Loucy (cell line): ENCODE measurements around the gene VWA8.
"Not testable (repeated sequence)": the region's sequence is repeated elsewhere in the genome, so short reads cannot be mapped to it uniquely, and the experiment has no call there.

Experiments used
- H2AFZ ChIP-seq: fragments of 200-600 bp; sonication (generic); 2 replicates; pipeline ENCODE4 v1.6.0; 2016; ENCODE audit warnings: antibody characterized with exemption, mild to moderate bottlenecking, low read length, moderate library complexity
- H3F3A ChIP-seq: fragments of 200-600 bp; 2 replicates; pipeline ENCODE4 v1.6.0; 2016; ENCODE audit warnings: antibody characterized with exemption, low read depth, mild to moderate bottlenecking
- H3K27me3 ChIP-seq: fragments of 200-600 bp; sonication (generic); 2 replicates; pipeline ENCODE4 v1.6.1; 2014; ENCODE audit warnings: low read length, mild to moderate bottlenecking; ENCODE audit not compliant: insufficient read depth, poor library complexity, severe bottlenecking
- H3K36me3 ChIP-seq: fragments of 200-600 bp; sonication (generic); 2 replicates; pipeline ENCODE4 v1.6.1; 2016; ENCODE audit warnings: low read length; ENCODE audit not compliant: insufficient read depth
- H3K4me1 ChIP-seq: fragments of 200-600 bp; sonication (generic); 2 replicates; pipeline ENCODE4 v1.5.1; 2014; ENCODE audit warnings: low read length, mild to moderate bottlenecking; ENCODE audit not compliant: insufficient read depth, poor library complexity, severe bottlenecking
- H3K4me2 ChIP-seq: fragments of 200-600 bp; sonication (generic); 2 replicates; pipeline ENCODE4 v1.6.0; 2014; ENCODE audit warnings: antibody characterized with exemption, low read length, low read depth, mild to moderate bottlenecking; ENCODE audit not compliant: poor library complexity, severe bottlenecking
- H3K4me3 ChIP-seq: fragments of 200-600 bp; sonication (generic); 2 replicates; pipeline ENCODE4 v1.5.1; 2014; ENCODE audit warnings: low read length, mild to moderate bottlenecking, mixed read lengths; ENCODE audit not compliant: poor library complexity, severe bottlenecking
- H3K79me2 ChIP-seq: fragments of 200-600 bp; sonication (generic); 2 replicates; pipeline ENCODE4 v1.6.1; 2014; ENCODE audit warnings: low read length; ENCODE audit not compliant: insufficient read depth
- H3K9ac ChIP-seq: fragments of 200-600 bp; sonication (generic); 2 replicates; pipeline ENCODE4 v1.6.0; 2014; ENCODE audit warnings: mild to moderate bottlenecking, low read depth, low read length, moderate library complexity; ENCODE audit not compliant: poor library complexity, severe bottlenecking
- H3K9me2 ChIP-seq: fragments of 200-600 bp; sonication (generic); replicated peaks from 2 replicates; pipeline ENCODE4 v1.6.1; 2016; ENCODE audit warnings: low read depth, low read length, mixed read lengths
- H3K9me3 ChIP-seq: fragments of 200-600 bp; sonication (generic); 2 replicates; pipeline ENCODE4 v1.6.1; 2014; ENCODE audit warnings: mild to moderate bottlenecking, antibody characterized with exemption, low read length, low read depth; ENCODE audit not compliant: insufficient read depth
- H4K20me1 ChIP-seq: fragments of 200-600 bp; sonication (generic); 2 replicates; pipeline ENCODE4 v1.6.0; 2014; ENCODE audit warnings: antibody characterized with exemption, low read length, mild to moderate bottlenecking; ENCODE audit not compliant: insufficient read depth, poor library complexity, severe bottlenecking
- CTCF ChIP-seq: fragments of 200-600 bp; sonication (generic); conservative IDR thresholded peaks from 2 replicates; pipeline ENCODE4 v1.5.1; 2014; ENCODE audit warnings: mild to moderate bottlenecking, antibody characterized with exemption, low read length
- EZH2phosphoT487 ChIP-seq: fragments of 200-600 bp; IDR thresholded peaks from 2 replicates; pipeline ENCODE4 v1.6.1; 2018; ENCODE audit warnings: antibody characterized with exemption, mild to moderate bottlenecking, moderate library complexity, borderline replicate concordance

Gene VWA8

GRCh38 chr13:41909506-41909905, 51.4 kb downstream of the VWA8 start:
- Histone ChIP-seq H3K9me3 (no peaks in the 10 kb centered on the region), H3K9ac (no peak overlapping the region), H3K27me3 (no peaks in the 10 kb centered on the region), H3K4me2 (no peak overlapping the region), H3K36me3 (peaks cover 32% of the 10 kb centered on the region; the same call in 1 of the 2 replicates), H3K79me2 (no peaks in the 10 kb centered on the region; the same call in 1 of the 2 replicates), H4K20me1 (no peaks in the 10 kb centered on the region), H3K9me2 (no peaks in the 10 kb centered on the region), H3K4me3 (no peak overlapping the region), H3K4me1 (no peaks in the 10 kb centered on the region), H2AFZ (no peak overlapping the region), H3F3A (0 out of 2 replicates have a peak, but pooled peaks cover 3% of the 10 kb centered on the region)
- no peak for TF ChIP-seq CTCF
- no peak for TF ChIP-seq EZH2phosphoT487

GRCh38 chr13:41905600-41906254, 55.2 kb downstream of the VWA8 start:
- Histone ChIP-seq H3K36me3 (peaks cover 35% of the 10 kb centered on the region; the same call in 1 of the 2 replicates), H4K20me1 (no peaks in the 10 kb centered on the region), H3K9me2 (no peaks in the 10 kb centered on the region), H2AFZ (no peak overlapping the region), H3F3A (0 out of 2 replicates have a peak, but pooled peaks cover 3% of the 10 kb centered on the region), H3K9me3 (no peaks in the 10 kb centered on the region), H3K79me2 (no peaks in the 10 kb centered on the region), H3K4me2 (no peak overlapping the region), H3K4me3 (no peak overlapping the region), H3K27me3 (no peaks in the 10 kb centered on the region), H3K9ac (no peak overlapping the region), H3K4me1 (peaks cover 6% of the 10 kb centered on the region)
- TF ChIP-seq CTCF (peak; percentile 84), EZH2phosphoT487 (no peak)

- Histone ChIP-seq H3F3A (no peaks in the 10 kb centered on the region), H2AFZ (no peak overlapping the region), H3K36me3 (0 out of 2 replicates have a peak, but pooled peaks cover 3% of the 10 kb centered on the region), H3K79me2 (no peaks in the 10 kb centered on the region), H3K27me3 (no peaks in the 10 kb centered on the region), H4K20me1 (no peaks in the 10 kb centered on the region), H3K9me2 (no peaks in the 10 kb centered on the region), H3K4me2 (no peak overlapping the region), H3K4me1 (peaks cover 6% of the 10 kb centered on the region), H3K9ac (no peak overlapping the region), H3K4me3 (no peak overlapping the region), H3K9me3 (no peaks in the 10 kb centered on the region)
- no peak for TF ChIP-seq EZH2phosphoT487
- TF ChIP-seq CTCF = no peak
These were observed 60.0 kb downstream of the VWA8 start for GRCh38 chr13:41900918-41901317.

- H4K20me1 ChIP-seq, H3K4me3 ChIP-seq, H3K9me2 ChIP-seq, H3K4me2 ChIP-seq, H3K9me3 ChIP-seq, H3K36me3 ChIP-seq, H3K9ac ChIP-seq, H3F3A ChIP-seq, H2AFZ ChIP-seq, H3K4me1 ChIP-seq, H3K27me3 ChIP-seq, H3K79me2 ChIP-seq: not testable (repeated sequence)
These were observed 62.5 kb downstream of the VWA8 start for GRCh38 chr13:41898411-41898810.
